ENCODE measurements around the gene KIR3DL3.
"Not testable (repeated sequence)": the region's sequence is repeated elsewhere in the genome, so short reads cannot be mapped to it uniquely, and the experiment has no call there.

Gene KIR3DL3

DNA sequence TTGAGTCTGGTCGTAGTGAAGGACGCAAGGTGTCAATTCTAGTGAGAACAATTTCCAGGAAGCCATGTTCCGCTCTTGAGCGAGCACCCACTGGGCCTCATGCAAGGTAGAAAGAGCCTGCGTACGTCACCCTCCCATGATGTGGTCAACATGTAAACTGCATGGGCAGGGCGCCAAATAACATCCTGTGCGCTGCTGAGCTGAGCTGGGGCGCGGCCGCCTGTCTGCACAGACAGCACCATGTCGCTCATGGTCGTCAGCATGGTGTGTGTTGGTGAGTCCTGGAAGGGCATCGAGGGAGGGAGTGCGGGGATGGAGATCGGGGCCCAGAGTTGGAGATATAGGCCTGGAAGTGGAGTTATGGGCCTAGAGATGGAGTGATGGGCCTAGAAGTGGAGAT lies 14.1 kb downstream of the KIR3DL3 start, which contains the start of gene KIR2DL3:
KIR2DL3 (plus strand) TSS at position 208 of the 400 bp plus-strand sequence; CDS start at position 241, 33 bp downstream.
- DNase-seq = not testable (repeated sequence)

DNA sequence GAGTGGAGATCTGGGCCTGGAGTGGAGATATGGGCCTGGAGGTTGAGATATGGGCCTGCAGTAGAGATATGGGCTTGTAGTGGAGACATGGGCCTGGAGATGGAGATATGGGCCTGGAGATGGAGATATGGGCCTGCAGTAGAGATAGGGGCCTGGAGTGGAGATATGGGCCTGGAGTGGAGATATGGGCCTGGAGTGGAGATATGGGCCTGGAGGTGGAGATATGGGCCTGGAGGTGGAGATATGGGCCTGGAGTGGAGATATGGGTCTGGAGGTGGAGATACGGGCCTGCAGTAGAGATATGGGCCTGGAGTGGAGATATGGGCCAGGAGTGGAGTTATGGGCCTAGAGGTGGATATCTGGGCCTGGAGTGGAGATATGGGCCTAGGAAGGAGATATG lies 14.5 kb downstream of the KIR3DL3 start:
- no peak for DNase-seq

DNA sequence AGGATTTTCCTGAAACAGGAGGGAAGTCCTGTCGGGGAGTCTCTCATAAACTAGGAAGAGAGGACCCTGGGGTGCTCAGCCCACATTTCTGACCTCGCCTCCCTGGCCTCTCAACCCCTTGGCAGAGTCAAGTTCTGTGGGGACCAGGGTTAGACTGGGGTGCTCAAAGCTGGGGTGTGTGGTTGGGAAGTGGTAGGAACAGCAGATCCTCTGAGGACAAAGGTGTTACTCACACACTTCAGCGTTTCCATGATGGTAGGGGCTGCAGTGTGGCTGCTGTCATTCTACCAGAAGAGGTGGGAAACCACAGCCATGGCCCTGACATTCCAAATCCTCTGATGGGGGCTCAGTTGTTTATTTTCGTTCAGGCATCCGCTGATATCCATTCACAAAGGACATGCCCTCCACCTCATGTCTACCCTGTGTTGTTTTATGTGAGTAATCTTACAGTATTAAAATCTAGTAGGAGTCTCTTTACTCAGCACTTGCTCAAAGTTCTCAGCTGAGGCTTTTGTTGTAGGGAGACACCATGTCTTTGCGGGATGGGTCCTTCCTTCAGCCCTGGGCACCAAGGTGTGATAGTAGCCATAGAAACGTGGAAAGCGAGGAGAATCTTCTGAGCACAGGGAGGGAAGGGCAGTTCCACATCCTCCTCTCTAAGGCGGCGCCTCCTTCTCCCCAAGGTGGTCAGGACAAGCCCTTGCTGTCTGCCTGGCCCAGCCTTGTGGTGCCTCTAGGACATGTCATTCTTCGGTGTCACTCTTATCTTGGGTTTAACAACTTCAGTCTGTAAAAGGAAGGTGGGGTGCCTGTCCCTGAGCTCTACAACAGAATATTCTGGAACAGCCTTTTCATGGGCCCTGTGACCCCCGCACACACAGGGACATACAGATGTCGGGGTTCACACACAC lies 15.6 kb downstream of the KIR3DL3 start:
- DNase-seq = no peak

DNA sequence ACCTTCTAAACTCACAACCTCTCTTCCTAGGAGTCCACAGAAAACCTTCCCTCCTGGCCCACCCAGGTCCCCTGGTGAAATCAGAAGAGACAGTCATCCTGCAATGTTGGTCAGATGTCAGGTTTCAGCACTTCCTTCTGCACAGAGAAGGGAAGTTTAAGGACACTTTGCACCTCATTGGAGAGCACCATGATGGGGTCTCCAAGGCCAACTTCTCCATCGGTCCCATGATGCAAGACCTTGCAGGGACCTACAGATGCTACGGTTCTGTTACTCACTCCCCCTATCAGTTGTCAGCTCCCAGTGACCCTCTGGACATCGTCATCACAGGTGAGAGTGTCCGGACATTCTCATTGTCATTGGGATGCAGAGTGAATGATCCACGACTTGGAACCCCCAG lies 17.7 kb downstream of the KIR3DL3 start:
- not testable (repeated sequence) for DNase-seq

DNA sequence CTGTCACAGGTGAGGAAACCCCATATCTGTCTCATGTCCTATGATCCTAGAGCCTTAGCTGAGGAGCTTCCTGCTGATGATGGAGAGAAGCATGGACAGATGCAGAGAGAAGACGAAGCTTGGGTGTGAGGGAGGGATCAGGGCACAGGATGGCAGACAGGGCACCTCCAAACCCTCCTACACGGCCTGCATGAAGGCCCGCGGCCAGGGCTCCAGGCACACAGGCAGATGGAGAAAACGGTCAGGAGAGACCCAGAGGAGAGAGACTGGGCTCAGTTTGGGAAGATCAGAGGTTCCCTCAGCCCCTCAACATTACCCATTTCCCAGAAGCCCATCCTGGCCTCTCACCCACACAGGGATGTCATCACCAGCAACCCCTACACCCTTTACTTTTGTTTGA lies 19.8 kb downstream of the KIR3DL3 start:
- DNase-seq = not testable (repeated sequence)

DNA sequence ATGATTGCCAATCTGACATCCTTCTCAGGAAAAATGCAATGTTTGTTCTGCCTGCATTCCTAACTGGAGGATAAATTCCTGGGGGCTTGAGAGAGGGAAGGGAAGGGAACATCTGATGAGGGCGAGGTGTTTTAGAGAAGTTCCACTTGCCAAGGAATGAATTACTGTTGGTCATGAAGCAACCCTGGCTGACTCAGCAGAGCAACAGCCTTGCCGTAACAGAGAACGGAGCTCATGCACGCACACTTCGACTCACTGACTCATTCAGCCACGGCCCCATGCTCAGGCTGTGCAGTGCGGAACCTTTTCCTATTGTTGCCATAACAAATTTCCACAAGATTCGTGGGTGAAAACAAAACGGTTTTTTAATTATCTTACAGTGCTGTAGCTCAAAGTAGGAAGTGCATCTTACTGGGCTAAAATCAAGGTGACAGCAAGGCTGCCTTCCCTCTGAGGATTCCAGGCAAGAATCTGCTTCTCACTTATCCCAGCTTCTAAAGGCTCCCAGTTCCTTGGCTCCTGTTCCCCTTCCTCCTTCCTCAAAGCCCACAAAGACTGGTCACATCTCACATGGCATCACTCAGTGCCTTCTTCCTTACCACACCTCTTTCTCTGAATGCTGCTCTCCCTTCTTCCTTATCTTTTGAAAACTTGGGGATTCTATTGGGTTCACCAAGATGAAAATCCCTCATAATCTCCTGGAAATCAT lies 23.5 kb downstream of the KIR3DL3 start:
- not testable (repeated sequence) for DNase-seq

DNA sequence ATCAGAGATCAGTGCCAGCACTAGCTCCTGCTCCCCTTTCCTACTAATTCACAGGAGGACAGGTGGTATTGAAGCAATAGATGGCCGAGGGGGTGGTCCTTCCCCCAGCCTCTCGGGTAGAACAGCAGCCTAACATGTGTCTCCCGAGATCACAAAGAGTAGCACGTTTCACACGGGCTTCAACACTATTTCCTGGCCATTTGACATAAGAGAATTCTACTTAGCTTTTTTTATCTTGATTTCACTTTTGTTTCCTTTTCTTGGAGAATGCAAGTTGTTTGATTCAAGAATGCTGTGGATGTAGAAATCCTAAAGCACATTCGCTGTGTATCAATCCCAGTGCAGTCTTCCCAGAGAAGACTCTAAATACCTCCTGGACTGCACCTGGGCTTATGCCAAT lies 26.0 kb downstream of the KIR3DL3 start:
- not testable (repeated sequence) for DNase-seq

DNA sequence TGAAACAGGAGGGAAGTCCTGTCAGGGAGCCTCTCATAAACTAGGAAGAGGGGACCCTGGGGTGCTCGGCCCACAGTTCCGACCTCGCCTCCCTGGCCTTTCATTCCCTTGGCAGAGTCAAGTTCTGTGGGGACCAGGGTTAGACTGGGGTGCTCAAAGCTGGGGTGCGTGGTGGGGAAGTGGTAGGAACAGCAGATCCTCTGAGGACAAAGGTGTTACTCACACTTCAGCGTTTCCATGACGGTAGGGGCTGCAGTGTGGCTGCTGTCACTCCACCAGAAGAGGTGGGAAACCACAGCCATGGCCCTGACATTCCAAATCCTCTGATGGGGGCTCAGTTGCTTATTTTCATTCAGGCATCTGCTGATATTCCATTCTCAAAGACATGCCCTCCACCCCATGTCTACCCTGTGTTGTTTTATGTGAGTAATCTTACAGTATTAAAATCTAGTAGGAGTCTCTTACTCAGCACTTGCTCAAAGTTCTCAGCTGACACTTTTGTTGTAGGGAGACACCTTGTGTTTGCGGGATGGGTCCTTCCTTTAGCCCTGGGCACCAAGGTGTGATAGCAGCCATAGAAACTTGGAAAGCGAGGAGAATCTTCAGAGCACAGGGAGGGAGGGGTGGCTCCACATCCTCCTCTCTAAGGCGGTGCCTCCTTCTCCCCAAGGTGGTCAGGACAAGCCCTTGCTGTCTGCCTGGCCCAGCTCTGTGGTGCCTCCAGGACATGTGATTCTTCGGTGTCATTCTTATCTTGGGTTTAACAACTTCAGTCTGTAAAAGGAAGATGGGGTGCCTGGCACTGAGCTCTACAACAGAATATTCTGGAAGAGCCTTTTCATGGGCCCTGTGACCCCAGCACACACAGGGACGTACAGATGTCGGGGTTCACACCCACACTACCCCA lies 32.2 kb downstream of the KIR3DL3 start:
- not testable (repeated sequence) for DNase-seq

DNA sequence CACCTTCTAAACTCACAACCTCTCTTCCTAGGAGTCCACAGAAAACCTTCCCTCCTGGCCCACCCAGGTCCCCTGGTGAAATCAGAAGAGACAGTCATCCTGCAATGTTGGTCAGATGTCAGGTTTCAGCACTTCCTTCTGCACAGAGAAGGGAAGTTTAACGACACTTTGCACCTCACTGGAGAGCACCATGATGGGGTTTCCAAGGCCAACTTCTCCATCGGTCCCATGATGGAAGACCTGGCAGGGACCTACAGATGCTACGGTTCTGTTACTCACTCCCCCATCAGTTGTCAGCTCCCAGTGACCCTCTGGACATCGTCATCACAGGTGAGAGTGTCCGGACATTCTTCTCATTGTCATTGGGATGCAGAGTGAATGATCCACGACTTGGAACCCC lies 34.3 kb downstream of the KIR3DL3 start:
- DNase-seq = not testable (repeated sequence)

DNA sequence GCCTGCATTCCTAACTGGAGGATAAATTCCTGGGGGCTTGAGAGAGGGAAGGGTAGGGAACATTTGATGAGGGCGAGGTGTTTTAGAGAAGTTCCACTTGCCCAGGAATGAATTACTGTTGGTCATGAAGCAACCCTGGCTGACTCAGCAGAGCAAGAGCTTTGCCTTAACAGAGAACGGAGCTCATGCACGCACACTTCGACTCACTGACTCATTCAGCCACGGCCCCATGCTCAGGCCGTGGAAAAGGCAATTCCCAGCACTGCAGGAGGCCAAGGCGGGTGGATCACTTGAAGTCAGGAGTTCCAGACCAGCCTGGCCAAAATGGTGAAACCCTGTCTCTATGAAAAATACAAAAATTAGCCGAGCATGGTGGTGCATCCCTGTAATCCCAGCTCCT lies 40.0 kb downstream of the KIR3DL3 start:
- not testable (repeated sequence) for DNase-seq

DNA sequence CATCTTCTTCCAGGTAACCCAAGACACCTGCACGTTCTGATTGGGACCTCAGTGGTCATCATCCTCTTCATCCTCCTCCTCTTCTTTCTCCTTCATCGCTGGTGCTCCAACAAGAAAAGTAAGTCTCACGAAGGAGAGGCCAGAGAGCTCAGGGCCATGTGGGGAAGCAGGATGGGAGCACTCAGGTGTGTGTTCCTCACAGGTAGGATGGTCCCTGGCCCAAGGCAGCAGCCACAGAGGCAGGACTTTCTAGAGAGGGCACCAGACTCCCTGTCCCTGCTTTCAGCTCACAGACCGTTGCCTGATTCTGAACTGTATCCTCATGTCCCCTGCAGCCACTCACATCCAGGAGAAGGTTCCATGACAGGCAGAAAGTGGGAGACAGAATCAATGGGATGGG lies 42.2 kb downstream of the KIR3DL3 start:
- DNase-seq = not testable (repeated sequence)

DNA sequence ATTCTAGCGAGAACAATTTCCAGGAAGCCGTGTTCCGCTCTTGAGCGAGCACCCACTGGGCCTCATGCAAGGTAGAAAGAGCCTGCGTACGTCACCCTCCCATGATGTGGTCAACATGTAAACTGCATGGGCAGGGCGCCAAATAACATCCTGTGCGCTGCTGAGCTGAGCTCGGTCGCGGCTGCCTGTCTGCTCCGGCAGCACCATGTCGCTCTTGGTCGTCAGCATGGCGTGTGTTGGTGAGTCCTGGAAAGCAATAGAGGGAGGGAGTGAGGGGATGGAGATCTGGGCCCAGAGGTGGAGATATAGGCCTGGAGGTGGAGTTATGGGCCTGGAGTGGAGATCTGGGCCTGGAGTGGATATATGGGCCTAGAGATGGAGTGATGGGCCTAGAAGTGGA lies 45.4 kb downstream of the KIR3DL3 start, which contains the start of gene KIR2DL1:
KIR2DL1 (plus strand) TSS at position 148 of the 400 bp plus-strand sequence; CDS start at position 206, 58 bp downstream.
- DNase-seq = not testable (repeated sequence)

DNA sequence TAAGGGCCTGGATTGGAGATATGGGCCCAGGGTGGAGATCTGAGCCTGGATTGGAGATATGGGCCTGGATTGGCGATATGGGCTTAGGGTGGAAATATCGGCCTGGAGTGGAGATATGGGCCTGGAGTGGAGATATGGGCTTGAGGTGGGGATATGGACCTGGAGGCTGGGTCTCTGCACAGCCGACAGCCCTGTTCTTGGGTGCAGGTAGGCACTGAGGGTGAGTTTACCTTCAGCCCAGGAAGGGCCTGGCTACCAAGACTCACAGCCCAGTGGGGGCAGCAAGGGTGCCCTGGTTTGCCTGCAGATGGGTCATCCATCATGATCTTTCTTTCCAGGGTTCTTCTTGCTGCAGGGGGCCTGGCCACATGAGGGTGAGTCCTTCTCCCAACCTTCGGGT lies 46.3 kb downstream of the KIR3DL3 start:
- DNase-seq = not testable (repeated sequence)

DNA sequence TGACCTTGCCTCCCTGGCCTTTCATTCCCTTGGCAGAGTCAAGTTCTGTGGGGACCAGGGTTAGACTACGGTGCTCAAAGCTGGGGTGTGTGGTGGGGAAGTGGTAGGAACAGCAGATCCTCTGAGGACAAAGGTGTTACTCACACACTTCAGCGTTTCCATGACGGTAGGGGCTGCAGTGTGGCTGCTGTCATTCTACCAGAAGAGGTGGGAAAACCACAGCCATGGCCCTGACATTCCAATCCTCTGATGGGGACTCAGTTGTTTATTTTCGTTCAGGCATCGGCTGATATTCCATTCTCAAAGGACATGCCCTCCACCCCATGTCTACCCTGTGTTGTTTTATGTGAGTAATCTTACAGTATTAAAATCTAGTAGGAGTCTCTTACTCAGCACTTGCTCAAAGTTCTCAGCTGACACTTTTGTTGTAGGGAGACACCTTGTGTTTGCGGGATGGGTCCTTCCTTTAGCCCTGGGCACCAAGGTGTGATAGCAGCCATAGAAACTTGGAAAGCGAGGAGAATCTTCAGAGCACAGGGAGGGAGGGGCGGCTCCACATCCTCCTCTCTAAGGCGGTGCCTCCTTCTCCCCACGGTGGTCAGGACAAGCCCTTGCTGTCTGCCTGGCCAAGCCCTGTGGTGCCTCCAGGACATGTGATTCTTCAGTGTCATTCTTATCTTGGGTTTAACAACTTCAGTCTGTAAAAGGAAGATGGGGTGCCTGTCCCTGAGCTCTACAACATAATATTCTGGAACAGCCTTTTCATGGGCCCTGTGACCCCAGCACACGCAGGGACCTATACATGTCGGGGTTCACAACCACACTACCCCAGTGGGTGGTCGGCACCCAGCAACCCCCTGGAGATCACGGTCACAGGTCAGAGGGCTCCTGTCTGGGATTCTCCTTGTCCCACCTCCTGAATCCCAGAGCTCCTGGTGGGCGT lies 47.0 kb downstream of the KIR3DL3 start:
- not testable (repeated sequence) for DNase-seq

DNA sequence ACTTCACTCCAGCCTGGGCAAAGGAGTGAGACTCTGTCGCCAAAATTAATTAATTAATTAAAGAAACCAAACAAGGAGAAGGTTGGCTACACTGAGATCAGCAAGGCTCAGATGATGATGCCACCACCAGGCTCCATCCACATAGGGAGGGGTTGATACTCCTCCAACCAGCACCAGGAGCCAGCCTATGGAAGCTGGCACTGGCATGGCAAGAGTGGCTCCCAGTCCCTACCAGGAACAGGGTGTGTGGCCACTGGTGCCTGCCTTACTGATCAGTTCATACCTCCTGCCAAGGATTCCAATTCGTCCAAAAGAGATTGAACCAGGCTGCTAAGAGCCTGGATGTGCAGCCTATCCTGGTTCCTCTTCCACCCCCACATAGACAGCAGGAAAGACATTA lies 48.4 kb downstream of the KIR3DL3 start:
- DNase-seq = not testable (repeated sequence)

DNA sequence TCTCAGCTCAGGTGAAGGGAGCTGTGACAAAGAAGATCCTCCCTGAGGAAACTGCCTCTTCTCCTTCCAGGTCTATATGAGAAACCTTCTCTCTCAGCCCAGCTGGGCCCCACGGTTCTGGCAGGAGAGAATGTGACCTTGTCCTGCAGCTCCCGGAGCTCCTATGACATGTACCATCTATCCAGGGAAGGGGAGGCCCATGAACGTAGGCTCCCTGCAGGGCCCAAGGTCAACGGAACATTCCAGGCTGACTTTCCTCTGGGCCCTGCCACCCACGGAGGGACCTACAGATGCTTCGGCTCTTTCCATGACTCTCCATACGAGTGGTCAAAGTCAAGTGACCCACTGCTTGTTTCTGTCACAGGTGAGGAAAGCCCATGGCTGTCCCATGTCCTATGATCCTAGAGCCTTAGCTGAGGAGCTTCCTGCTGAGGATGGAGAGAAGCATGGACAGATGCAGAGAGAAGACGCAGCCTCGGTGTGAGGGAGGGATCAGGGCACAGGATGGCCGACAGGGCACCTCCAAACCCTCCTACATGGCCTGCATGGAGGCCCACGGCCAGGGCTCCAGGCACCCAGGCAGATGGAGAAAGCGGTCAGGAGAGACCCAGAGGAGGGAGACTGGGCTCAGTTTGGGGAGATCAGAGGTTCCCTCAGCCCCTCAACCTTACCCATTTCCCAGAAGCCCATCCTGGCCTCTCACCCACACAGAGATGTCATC lies 51.0 kb downstream of the KIR3DL3 start:
- DNase-seq = not testable (repeated sequence)

DNA sequence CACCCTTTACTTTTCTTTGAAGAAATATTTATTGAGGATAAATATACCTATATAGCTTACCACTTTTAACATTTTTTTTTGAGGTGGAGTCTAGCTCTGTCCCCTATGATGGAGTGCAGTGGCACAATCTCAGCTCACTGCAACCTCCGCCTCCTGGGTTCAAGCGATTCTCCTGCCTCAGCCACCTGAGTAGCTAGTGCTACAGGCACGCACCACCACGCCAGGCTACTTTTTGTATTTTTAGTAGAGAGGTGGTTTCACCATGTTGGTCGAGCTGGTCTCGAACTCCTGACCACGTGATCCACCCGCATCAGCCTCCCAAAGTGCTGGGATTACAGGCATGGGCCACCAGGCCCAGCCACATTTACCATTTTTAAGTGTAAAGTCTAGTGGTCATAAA lies 51.6 kb downstream of the KIR3DL3 start:
- not testable (repeated sequence) for DNase-seq

DNA sequence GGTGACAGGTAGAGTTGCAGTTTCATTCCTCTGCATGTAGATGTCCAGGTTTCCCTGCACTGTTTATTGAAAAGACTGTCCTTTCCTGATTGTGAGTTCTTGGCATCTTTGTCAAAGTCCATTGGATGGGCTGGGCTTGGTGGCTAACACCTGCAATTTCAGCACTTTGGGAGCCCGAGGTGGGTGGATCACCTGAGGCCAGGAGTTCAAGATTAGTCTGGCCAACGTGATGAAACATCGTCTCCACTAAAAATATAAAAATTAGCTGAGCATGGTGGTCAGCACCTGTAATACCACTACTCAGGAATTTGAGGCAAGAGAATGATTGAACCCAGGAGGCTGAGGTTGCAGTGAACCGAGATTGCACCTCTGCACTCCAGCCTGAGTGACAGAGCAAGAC lies 53.6 kb downstream of the KIR3DL3 start:
- DNase-seq = not testable (repeated sequence)

DNA sequence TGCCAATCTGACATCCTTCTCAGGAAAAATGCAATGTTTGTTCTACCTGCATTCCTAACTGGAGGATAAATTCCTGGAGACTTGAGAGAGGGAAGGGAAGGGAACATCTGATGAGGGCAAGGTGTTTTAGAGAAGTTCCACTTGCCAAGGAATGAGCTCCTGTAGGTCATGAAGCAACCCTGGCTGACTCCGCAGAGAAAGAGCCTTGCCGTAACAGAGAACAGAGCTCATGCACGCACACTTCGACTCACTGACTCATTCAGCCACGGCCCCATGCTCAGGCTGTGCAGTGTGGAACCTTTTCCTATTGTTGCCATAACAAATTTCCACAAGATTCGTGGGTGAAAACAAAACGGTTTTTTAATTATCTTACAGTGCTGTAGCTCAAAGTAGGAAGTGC lies 54.7 kb downstream of the KIR3DL3 start:
- DNase-seq = not testable (repeated sequence)

DNA sequence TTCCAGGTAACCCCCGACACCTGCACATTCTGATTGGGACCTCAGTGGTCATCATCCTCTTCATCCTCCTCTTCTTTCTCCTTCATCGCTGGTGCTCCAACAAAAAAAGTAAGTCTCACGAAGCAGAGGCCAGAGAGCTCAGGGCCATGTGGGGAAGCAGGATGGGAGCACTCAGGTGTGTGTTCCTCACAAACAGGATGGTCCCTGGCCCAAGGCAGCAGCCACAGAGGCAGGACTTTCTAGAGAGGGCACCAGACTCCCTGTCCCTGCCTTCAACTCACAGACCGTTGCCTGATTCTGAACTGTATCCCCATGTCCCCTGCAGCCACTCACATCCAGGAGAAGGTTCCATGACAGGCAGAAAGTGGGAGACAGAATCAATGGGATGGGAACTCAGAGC lies 58.7 kb downstream of the KIR3DL3 start:
- DNase-seq = not testable (repeated sequence)
